GM15510 (cell line): ENCODE measurements around the gene ARHGAP5.

Experiments
- POLR2A ChIP-seq: IDR thresholded peaks from 3 replicates; pipeline ENCODE4 v1.6.1; 2011; ENCODE audit warnings: borderline replicate concordance; ENCODE audit not compliant: insufficient read length; ENCODE audit errors: extremely low read depth

ARHGAP5 gene

GRCh38 chr14:32087173-32087861 is 10.2 kb downstream of the ARHGAP5 start:
- TF ChIP-seq POLR2A: no peak

GRCh38 chr14:32087907-32088306 is 10.8 kb downstream of the ARHGAP5 start:
- TF ChIP-seq POLR2A: no peak

DNA sequence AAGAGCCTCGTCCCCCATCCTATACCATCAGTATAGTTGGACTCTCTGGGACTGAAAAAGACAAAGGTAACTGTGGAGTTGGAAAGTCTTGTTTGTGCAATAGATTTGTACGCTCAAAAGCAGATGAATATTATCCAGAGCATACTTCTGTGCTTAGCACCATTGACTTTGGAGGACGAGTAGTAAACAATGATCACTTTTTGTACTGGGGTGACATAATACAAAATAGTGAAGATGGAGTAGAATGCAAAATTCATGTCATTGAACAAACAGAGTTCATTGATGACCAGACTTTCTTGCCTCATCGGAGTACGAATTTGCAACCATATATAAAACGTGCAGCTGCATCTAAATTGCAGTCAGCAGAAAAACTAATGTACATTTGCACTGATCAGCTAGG is 13.6 kb downstream of the ARHGAP5 start:
- no peak for TF ChIP-seq POLR2A

GRCh38 chr14:32099473-32099872 is 22.4 kb downstream of the ARHGAP5 start:
- TF ChIP-seq POLR2A: no peak

DNA sequence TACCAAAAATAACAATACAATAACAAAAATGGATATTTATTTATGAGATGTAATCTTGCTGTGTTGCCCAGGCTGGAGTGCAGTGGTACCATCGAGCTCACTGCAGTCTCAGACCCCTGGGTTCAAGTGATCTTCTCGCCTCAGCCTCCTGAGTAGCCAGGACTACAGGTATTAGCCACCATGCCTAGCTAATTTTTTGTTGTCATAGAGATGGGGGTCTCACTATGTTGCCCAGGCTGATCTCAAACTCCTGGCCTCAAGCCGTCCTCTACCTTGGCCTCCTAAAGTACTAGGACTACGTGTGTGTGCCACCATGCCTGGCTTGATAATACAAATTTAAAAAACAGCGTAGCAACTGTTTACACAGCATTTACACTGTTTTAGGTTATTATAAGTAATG is 23.1 kb downstream of the ARHGAP5 start:
- TF ChIP-seq POLR2A: no peak

DNA sequence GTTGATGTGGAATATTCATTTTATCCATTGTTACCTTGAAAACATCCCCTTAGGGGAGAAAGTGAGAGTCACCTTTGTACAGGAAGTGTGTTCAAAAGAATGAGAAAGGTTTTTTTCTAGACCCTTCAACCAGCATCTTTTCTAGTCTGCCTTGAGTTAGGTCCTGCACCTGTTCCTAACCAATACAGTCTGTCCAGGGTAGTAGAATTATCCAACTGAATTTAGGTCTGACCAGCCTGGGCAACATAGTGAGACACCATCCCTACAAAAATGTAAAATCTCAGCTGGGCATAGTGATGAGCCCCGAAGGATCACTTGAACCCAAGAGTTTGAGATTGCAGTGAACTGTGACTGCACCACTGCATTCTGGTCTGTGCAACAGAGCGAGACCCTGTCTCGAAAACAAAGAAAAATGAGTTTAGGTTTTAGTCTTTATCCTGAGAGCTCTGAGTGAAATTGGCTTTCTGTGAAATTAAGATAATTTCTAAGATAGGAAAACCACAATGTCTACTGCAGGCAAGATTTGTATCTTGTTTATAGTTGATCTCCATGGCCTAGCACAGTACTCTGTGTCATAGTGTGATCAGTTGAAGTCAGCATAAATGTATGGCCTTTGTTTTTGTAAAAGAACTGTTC is 25.2 kb downstream of the ARHGAP5 start:
- no peak for TF ChIP-seq POLR2A

DNA sequence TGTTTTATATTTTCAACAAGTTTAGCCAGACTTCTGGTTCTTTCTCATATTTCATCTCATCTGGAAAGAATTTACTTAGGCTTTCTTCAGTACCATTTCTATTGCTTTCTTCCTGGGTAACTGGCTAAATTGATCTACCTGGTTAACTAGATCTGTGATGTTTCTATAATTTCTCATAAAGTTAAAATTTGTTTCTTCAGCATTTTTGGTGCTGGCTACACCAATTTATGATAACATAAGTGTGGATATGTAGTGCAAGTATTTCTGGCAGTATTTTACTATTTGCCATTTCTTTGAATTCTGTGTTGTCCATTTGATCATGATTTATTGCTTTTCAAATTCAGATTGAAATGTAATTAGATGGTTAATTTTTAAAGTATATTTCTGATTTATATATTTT is 25.9 kb downstream of the ARHGAP5 start:
- no peak for TF ChIP-seq POLR2A

- TF ChIP-seq POLR2A: no peak
These were observed 27.2 kb downstream of the ARHGAP5 start for GRCh38 chr14:32104308-32104707.

DNA sequence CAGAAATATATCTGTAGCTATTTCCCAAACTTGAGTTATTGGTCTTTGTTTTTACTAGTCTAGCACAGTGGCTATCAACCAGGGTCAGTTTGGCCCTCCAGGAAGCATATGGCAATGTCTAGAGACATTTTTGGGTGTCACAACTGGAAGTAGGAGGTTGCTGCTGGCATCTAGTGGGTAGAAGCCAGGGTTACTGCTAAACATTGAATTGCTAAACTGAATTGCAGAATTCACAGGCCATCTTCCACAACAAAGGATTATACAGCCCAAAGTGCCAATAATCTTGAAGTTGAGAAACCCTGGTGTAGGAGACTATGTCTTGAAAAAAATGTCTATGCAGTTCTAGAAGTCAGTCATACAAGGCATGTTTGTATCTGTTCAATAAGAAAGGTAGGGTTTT is 27.7 kb downstream of the ARHGAP5 start:
- TF ChIP-seq POLR2A: no peak

- TF ChIP-seq POLR2A: no peak
These were observed 32.8 kb downstream of the ARHGAP5 start for GRCh38 chr14:32109676-32110547.

DNA sequence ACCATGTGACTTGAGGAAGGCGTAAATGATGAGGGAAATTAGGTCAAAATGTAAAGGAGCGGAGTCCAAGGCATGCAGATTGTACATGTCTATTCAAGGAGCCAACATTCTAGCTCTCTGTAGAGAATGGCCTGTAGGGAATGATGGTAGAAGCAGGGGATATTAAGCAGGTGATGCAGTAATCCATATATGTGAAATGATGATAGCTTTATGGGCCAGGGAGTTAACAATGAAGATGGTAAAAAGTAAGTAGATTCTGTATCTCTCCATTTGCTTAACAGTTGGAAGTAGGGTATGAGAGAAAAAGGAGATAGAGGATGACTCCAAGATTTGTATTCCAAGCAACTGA is 33.4 kb downstream of the ARHGAP5 start:
- no peak for TF ChIP-seq POLR2A

DNA sequence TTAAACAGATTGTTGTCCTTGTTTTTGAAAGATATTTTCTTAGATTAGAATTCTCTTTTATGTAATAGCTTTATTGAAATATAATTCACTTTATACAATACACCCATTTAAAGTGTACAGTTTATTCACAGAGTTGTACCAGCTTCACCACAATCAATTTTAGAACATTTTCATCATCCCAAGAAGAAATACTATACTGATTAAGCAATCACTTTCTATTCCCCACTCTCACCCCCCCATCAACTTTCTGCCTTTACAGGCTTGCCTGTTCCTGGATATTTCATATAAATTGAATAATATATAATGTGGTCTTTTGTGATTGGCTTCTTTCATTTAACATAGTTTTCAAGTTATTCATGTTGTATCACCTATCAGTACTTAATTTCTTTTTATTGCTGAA is 44.4 kb downstream of the ARHGAP5 start:
- TF ChIP-seq POLR2A: no peak

DNA sequence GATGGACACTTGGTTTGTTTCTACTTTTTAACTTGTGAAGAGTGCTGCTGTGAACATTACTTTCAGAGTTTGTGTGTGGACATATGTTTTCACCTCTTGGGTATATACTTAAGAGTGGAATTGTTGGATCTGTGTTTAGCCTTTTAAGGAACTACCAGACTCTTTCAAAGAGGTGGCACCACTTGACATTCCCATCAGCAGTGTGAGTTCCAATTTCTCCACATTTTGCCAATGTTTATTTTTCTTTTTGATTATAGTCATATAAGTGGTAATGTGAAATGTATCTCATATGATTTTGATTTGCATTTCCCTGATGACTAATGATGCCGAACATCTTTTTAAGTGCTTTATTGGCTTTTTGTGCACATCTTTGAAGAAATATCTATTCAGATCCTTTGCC is 44.8 kb downstream of the ARHGAP5 start:
- TF ChIP-seq POLR2A: no peak

GRCh38 chr14:32128703-32129102 is 51.6 kb downstream of the ARHGAP5 start:
- TF ChIP-seq POLR2A: no peak

- TF ChIP-seq POLR2A: no peak
These were observed 52.0 kb downstream of the ARHGAP5 start for GRCh38 chr14:32129124-32129523.
